ENCODE data around the gene CETN3.

DNA sequence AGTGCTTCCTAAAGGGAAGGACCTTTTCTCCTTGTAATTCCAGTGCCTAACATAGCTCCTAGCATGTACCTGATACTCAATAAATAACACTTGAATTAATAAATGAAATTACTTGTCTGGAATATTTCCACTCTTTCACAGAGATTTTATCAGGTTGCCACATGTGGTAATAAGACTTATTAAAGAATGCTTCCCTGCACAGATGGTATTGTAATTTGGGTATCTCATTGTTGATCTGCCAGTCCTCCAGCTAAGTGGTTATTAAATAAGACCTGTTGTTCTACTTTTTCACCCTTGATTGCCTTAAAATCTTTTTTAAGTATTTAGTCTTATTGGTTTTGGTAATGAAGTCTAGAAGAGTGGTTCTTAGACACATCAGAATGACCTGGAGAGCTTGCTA is 28.1 kb upstream of the CETN3 start:
- TF ChIP-seq EZH2 (IDR thresholded peaks at IDR 0.05; ENCODE audit: insufficient read depth, poor library complexity, severe bottlenecking) (no peak), EZH2phosphoT487 (IDR thresholded peaks at IDR 0.05; ENCODE audit: insufficient read depth, low read depth) (no peak)
